LHCN-M2 (cell line): ENCODE results near the gene MNT. TPM values are rescaled to one million over a fixed set of nuclear protein-coding genes. Genes with fewer than 3 reads are reported as not detected.
"Not testable (repeated sequence)": the region's sequence is repeated elsewhere in the genome, so short reads cannot be mapped to it uniquely, and the experiment has no call there.

Source experiments
- DNase-seq: peaks from one replicate; pipeline ENCODE4 v3.0.0-alpha.2; 2012; ENCODE audit warnings: low read depth
- polyA plus RNA-seq: library from polyadenylated mRNA; unstranded; fragments of >200 nt; gene quantifications from one replicate; pipeline ENCODE4 v1.2.1, GENCODE V29; 2012; ENCODE audit warnings: missing spikeins
- total RNA-seq: library from RNA; depleted of rRNA; stranded (reverse); fragments of >200 nt; gene quantifications from 2 replicates; pipeline ENCODE4 v1.2.3, GENCODE V29; 2014; rRNA removed

Gene MNT
- total RNA-seq = 6.3 and 6.8 TPM in 2 replicates
- polyA plus RNA-seq = 7.8 TPM

GRCh38 chr17:2400877-2401425 lies at the start of gene MNT:
TSS of gene MNT (minus strand) at chr17:2401060. CDS start at chr17:2400712, 348 bp downstream.
- peak; percentile 92 for DNase-seq

- no peak for DNase-seq
Measured at GRCh38 chr17:2450016-2450650, 49.3 kb upstream of the MNT start.

GRCh38 chr17:2449486-2449885 lies 48.6 kb upstream of the MNT start:
- DNase-seq = no peak

- not testable (repeated sequence) for DNase-seq
Measured at GRCh38 chr17:2447479-2447878, 46.6 kb upstream of the MNT start.

- DNase-seq = no peak
Measured at GRCh38 chr17:2445638-2446037, 44.8 kb upstream of the MNT start.

- DNase-seq = no peak
Measured at GRCh38 chr17:2444382-2444781, 43.5 kb upstream of the MNT start.

- DNase-seq = no peak
Measured at GRCh38 chr17:2442166-2442565, 41.3 kb upstream of the MNT start.

- no peak for DNase-seq
Measured at GRCh38 chr17:2440930-2441329, 40.1 kb upstream of the MNT start.

- DNase-seq = peak; percentile 40
Measured at GRCh38 chr17:2439997-2440396, 39.1 kb upstream of the MNT start.

GRCh38 chr17:2438823-2439222 lies 38.0 kb upstream of the MNT start:
- peak; percentile 48 for DNase-seq

- DNase-seq = no peak
Measured at GRCh38 chr17:2436316-2436905, 35.6 kb upstream of the MNT start.

- peak; percentile 17 for DNase-seq
Measured at GRCh38 chr17:2435862-2436261, 35.0 kb upstream of the MNT start.

GRCh38 chr17:2435181-2435741 lies 34.4 kb upstream of the MNT start:
- no peak for DNase-seq

GRCh38 chr17:2433696-2434095 lies 32.8 kb upstream of the MNT start:
- DNase-seq = no peak

GRCh38 chr17:2427910-2428309 lies 27.1 kb upstream of the MNT start:
- no peak for DNase-seq

- no peak for DNase-seq
Measured at GRCh38 chr17:2427215-2427614, 26.4 kb upstream of the MNT start.

- DNase-seq = no peak
Measured at GRCh38 chr17:2423271-2423670, 22.4 kb upstream of the MNT start.

GRCh38 chr17:2421315-2422147 lies 20.7 kb upstream of the MNT start:
- DNase-seq = no peak

- DNase-seq = no peak
Measured at GRCh38 chr17:2420176-2420575, 19.3 kb upstream of the MNT start.

GRCh38 chr17:2419486-2419885 lies 18.6 kb upstream of the MNT start:
- no peak for DNase-seq

GRCh38 chr17:2418572-2418971 lies 17.7 kb upstream of the MNT start:
- DNase-seq = no peak
